Glomerular endothelial cell (primary cell): ENCODE measurements around the gene SLC38A3. TPM values are rescaled to one million over a fixed set of nuclear protein-coding genes. Genes with fewer than 3 reads are reported as not detected.

Source experiments
- DNase-seq: peaks from one replicate; pipeline ENCODE4 v3.0.0-alpha.2; 2011; ENCODE audit warnings: low read depth, low spot score; ENCODE audit errors: extremely low read depth
- total RNA-seq: library from RNA; depleted of rRNA; stranded (reverse); fragments of >200 nt; gene quantifications from 2 replicates; pipeline ENCODE4 v1.2.3, GENCODE V29; 2015

The SLC38A3 gene
- total RNA-seq, 1 donor from 2014 or later = not detected

- DNase-seq = no peak
These were observed 36.3 kb upstream of the SLC38A3 start for GRCh38 chr3:50168791-50169190.

- DNase-seq = no peak
These were observed 35.7 kb upstream of the SLC38A3 start for GRCh38 chr3:50169232-50169832.

GRCh38 chr3:50169858-50170257 is 35.2 kb upstream of the SLC38A3 start:
- DNase-seq = no peak

GRCh38 chr3:50170689-50171088 is 34.4 kb upstream of the SLC38A3 start:
- peak; percentile 86 for DNase-seq

GRCh38 chr3:50171540-50172301 is 33.4 kb upstream of the SLC38A3 start:
- DNase-seq = no peak

- DNase-seq = no peak
These were observed 32.3 kb upstream of the SLC38A3 start for GRCh38 chr3:50172626-50173220.

GRCh38 chr3:50173685-50174516 is 31.2 kb upstream of the SLC38A3 start:
- no peak for DNase-seq

- DNase-seq = no peak
These were observed 30.6 kb upstream of the SLC38A3 start for GRCh38 chr3:50174517-50174895.

GRCh38 chr3:50174947-50175524 is 30.0 kb upstream of the SLC38A3 start:
- DNase-seq = no peak

GRCh38 chr3:50177346-50177745 is 27.7 kb upstream of the SLC38A3 start:
- DNase-seq = no peak

- DNase-seq = no peak
These were observed 25.4 kb upstream of the SLC38A3 start for GRCh38 chr3:50179710-50180109.

- DNase-seq = no peak
These were observed 23.1 kb upstream of the SLC38A3 start for GRCh38 chr3:50181985-50182384.

- DNase-seq = no peak
These were observed 22.5 kb upstream of the SLC38A3 start for GRCh38 chr3:50182533-50183099.

GRCh38 chr3:50183755-50184154 is 21.3 kb upstream of the SLC38A3 start:
- DNase-seq = no peak

- DNase-seq = no peak
These were observed 20.7 kb upstream of the SLC38A3 start for GRCh38 chr3:50184242-50184978.

GRCh38 chr3:50185230-50185629 is 19.8 kb upstream of the SLC38A3 start:
- DNase-seq = no peak

- no peak for DNase-seq
These were observed 19.0 kb upstream of the SLC38A3 start for GRCh38 chr3:50186096-50186495.

GRCh38 chr3:50187750-50188149 is 17.3 kb upstream of the SLC38A3 start:
- DNase-seq = no peak

- DNase-seq = no peak
These were observed 15.8 kb upstream of the SLC38A3 start for GRCh38 chr3:50189274-50189673.

- DNase-seq = no peak
These were observed 15.1 kb upstream of the SLC38A3 start for GRCh38 chr3:50189989-50190388.
